Prostate gland (tissue), 2 donors: ENCODE data around the gene TCF4.

Experiments
- CTCF ChIP-seq, 4 experiments: fragments of 200-600 bp in 2 of 4; fragments of 450-650 bp in 2 of 4; sonication (generic) in 2 of 4; IDR thresholded peaks; 1 replicate in 3 of 4; 2 replicates in 1 of 4; pipeline ENCODE4 v1.5.1; 2016 to 2019; ENCODE audit warnings: antibody characterized with exemption in 4 of 4, mild to moderate bottlenecking in 2 of 4, moderate library complexity in 2 of 4
- POLR2A ChIP-seq: fragments of 450-650 bp; IDR thresholded peaks from one replicate; pipeline ENCODE4 v1.6.1; 2016; ENCODE audit warnings: antibody characterized with exemption, mild to moderate bottlenecking
- POLR2AphosphoS5 ChIP-seq: sonication (generic); formaldehyde crosslinking; IDR thresholded peaks from one replicate; pipeline ENCODE4 v1.6.1; 2017; ENCODE audit warnings: antibody characterized with exemption

GRCh38 chr18:55206927-55207326 is 381.1 kb downstream of the TCF4 start:
- TF ChIP-seq CTCF (IDR thresholded peaks at IDR 0.05) (no peak), POLR2A (no peak), POLR2AphosphoS5 (no peak)
